HG03280 (cell line): ENCODE results near the gene BRSK2.
A peak's percentile ranks its signal among the peaks of the same experiment; 100 is the strongest.

Source experiments
- ATAC-seq: cut with Tn5 transposase; IDR thresholded peaks from one replicate; pipeline ENCODE4 v1.9.1; 2021; ENCODE audit warnings: mild to moderate bottlenecking, moderate library complexity; ENCODE audit not compliant: unreplicated experiment

Gene BRSK2

GRCh38 chr11:1375161-1375954, 14.4 kb upstream of the BRSK2 start:
- ATAC-seq: no peak

GRCh38 chr11:1375955-1376258, 13.8 kb upstream of the BRSK2 start:
- no peak for ATAC-seq

- no peak for ATAC-seq
Measured at GRCh38 chr11:1377231-1377780, 12.4 kb upstream of the BRSK2 start.

GRCh38 chr11:1381793-1382425, 7.8 kb upstream of the BRSK2 start:
- ATAC-seq: no peak

- ATAC-seq: no peak
Measured at GRCh38 chr11:1382429-1382828, 7.3 kb upstream of the BRSK2 start.

DNA sequence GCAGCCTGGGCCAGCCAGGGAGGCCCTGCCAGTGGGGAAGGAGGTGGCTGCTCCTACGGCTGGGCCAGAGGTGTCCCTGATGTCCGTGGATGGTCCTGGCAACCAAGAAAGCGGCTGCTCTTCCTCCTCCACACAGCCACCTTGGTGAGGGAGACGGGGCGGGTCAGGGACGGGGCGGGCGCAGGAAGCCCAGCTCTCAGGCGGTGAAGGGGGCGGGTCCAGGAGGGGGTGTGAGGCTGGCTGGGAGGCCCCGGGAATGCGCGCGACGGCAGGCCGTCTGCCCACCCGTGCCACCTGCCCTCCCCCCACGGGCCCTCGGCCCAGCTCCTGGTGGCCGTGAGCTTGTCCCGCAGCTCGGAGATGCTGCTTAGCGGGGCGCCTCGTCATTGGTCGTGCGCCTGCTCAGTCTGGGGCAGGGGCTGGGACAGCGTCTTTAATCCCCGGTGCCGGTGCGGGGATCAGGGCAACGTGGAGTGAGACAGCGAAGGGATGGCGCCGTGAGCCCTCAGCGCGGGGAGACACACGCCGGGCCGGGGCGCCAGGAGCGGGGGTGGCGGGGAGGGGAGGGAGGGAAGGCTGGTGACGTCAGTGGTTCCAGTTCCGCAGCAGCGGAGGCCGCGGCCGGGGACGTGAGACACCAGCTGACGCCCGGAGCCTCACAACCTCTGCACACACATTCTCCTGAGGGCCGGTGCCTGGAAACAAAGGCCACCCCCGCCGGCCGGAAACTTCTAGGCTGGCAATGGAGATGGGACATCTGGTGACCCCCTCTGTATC, 6.7 kb upstream of the BRSK2 start:
- peak; percentile 76 for ATAC-seq

GRCh38 chr11:1384199-1384970, 5.3 kb upstream of the BRSK2 start:
- ATAC-seq: no peak

DNA sequence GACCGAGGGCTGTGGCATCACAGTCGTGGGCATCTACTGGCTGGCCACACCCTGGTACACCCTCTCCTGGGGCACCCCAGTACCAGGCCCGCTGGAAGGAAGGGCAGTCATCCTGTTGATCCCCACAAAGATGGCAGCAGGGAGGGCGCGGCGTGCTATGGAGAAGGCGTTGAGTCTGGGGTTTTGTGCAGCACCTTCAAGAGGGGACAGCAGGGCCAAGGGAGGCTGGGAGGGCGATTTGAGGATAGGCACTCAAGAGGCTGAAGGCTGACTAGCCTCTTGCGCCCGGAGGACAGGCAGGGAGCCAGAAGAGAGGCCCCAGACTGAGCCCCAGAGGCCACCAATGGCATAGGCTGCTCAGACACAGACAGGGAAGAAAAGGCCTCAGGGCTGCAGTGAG, 2.2 kb upstream of the BRSK2 start:
- ATAC-seq: no peak

DNA sequence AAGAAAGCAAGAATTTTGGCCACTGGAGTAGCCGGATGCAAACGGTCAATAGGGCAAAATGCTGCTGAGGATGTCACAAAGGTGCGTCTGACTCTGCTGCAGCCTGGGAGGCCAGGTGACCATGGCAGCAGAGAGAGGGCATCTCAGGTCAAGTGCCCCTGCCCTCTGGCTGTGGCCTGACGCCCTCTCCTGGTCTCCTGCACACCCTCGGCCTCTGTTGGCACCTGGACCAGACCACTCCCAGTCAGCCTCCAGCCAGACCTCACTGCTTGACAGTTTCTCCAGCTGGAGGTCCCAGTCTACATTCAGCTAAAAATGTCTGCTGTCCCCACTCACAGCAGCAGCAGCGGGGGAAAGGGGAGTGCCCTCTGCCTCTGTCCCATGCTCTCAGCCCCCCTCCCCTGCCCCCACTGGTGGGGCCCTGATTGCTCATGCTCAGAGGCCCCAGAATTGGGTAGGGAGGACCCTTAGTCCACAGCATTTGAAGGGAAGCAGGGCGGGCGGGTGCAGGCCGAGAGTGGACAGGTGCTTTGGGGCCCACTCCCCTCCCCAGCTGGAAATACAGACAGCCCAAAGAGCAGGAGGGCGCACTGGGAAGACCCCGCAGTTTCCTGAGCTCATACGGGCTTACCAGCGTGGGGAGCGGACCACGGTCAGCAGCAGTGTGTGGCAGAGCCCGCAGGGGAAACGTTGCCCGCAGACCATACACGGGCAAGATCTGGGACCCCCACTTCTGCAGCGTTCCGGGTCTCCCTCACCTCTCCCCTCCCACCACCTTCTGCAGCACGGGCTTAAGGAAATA, 1.6 kb upstream of the BRSK2 start:
- no peak for ATAC-seq

DNA sequence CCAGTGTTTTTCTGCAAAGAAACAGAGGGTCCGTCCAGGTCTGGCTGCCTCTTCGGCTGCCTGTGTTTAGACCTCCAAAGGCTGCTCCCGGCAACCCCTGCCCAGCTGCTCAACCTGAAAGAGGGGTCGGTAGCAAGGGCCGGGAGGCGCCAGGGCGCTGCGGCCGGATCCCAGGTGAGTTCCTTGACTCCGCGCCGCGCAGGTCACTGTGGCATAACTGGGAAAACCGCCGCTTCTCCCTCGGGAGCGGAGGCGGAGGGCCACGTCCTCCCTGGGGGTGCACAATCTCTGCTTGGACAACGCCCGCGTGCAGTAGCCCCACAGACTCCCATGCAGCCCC, 1.0 kb upstream of the BRSK2 start:
- no peak for ATAC-seq

- peak; percentile 97 for ATAC-seq
Measured at GRCh38 chr11:1389103-1389931, 417 bp upstream of the BRSK2 start.

- ATAC-seq: no peak
Measured at GRCh38 chr11:1390569-1391164, 933 bp downstream of the BRSK2 start.

- no peak for ATAC-seq
Measured at GRCh38 chr11:1391165-1392075, 1.7 kb downstream of the BRSK2 start.

- ATAC-seq: no peak
Measured at GRCh38 chr11:1392111-1392510, 2.4 kb downstream of the BRSK2 start.

GRCh38 chr11:1392561-1392960, 2.8 kb downstream of the BRSK2 start:
- no peak for ATAC-seq

- ATAC-seq: no peak
Measured at GRCh38 chr11:1393038-1393710, 3.4 kb downstream of the BRSK2 start.
